Stimulated activated CD8-positive, alpha-beta memory T cell treated with anti-CD3 and anti-CD28 coated beads, Interleukin-15, amount 100 ng/mL, for 48 hours (primary cell): ENCODE data around the gene RPL35A.
A peak's percentile ranks its signal among the peaks of the same experiment; 100 is the strongest.
"Not testable (repeated sequence)": the region's sequence is repeated elsewhere in the genome, so short reads cannot be mapped to it uniquely, and the experiment has no call there.

Source experiments
- DNase-seq, 2 donors: peaks; one replicate each; pipeline ENCODE4 v3.0.0-alpha.2; 2020; ENCODE audit warnings: low read depth in 2 of 2

Gene RPL35A

DNA sequence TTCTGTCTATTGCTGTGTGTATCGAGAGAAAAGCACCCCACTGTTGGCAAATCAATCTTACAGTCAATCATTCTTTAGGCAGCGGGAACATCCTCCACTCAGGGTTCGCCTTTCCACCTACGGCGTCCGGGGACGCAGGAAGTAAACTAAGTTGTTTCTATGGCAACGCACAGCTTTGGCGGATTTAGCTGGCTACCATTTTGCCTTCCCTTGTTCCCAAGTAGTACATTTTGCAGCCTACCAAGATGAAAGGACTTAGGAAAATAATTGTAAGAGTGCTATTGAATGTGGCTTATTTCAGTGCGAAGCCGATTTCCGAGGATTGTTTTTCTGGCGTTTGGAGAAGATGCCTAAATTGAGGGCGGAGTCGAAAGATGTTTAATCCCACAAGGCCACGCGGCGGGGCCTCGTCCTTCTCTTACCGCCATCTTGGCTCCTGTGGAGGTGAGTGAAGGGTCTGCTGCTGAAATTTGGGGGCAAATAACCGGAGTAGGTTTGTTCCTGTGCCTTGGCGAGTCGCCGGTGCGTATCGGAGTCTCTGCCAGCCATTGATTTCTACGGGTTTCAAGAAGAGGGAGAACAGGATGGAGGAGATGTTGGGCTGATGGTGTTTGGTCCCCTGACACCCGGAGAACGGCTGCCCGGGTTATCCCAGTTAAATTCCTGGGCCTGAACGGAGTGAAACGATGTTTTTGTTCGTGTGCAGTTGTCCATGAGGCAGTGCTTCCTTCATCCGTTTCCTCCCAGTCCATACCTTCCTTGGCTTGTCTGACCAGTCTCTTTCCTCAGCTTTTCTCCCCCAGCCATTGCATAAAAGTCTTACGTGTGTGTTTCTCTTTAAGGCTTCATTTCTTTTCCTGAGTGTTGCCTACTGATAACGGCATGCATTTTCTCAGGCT, at the start of gene RPL35A:
Gene RPL35A, plus strand, starts transcription at position 413 of the 899 bp plus-strand sequence. CDS start 778 bp downstream, outside the sequence.
- DNase-seq = peak; percentile 67 to 71

DNA sequence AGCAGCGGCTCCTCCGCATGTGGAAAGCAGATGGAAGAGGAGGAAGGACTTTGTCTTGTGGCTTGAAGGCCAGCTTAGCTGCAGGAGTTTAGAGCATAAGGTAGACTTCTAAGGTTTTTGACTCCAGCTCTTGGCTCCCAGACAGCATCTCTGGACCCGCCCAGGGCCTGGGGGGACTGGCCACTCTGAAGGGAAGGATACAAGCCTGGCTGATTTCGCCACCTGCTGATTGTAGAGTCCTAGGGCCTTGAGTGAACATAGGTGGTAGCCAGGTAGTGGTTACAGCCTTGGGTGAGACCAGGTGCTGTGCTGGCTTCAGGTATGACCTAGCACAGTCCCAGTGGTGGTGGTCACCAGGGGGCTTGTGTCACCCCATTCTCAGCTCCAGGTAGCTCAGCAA, 48.4 kb upstream of the RPL35A start:
- no peak for DNase-seq

DNA sequence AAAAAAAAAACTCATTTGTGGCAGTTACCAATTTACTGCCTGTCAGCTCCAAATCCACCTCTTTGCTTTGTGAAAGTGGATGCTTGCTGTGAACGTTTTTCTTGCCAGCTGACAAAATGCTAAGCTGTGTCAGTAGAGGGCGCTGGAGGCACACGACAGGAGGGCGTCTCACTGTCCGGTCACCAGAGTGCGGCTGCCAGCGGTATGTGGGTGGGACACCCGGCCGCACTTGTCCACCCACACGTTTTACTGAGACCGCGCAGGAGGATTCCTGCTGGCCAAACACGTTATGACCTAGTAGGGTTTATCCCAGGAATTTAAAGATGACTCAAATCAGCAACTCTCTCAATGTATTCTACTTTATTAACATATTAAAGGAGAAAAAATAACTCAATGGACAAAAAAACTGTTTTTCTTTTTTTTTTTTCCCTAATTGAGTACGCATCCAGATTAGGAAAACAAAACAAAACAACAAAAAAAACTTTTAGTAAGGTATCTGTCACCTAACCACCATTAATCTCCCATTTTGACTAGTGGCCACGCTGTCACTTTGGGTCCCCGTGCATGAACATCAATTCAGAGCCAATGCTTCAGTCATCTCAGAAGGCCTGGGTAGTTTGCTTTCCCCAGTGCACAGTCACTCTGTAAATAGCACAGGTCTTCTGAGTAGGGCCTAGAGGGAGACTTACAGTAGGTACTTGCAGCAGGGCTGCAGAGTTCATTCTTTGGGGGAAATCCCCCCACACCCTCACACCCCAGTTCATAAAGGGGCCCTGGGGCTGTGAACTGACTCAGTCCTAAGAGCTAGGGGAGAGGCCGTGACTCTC, 43.8 kb upstream of the RPL35A start:
- peak; percentile 79 to 84 for DNase-seq

DNA sequence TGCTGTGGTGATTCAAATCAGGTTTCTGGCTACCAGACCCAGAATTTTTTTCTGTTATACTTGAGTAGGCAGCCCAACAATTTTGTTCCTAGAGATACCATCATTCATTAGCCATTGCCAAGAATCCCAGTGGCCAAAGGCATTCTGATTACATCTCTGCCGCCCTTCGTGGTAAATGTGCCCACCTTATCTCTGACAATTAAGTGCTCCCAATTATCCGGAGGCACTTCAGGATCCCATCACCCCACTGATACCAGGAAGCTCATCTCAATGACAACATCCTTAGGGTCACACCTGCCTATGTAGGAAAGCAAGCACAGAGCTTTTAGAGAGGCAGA, 43.2 kb upstream of the RPL35A start:
- no peak for DNase-seq

DNA sequence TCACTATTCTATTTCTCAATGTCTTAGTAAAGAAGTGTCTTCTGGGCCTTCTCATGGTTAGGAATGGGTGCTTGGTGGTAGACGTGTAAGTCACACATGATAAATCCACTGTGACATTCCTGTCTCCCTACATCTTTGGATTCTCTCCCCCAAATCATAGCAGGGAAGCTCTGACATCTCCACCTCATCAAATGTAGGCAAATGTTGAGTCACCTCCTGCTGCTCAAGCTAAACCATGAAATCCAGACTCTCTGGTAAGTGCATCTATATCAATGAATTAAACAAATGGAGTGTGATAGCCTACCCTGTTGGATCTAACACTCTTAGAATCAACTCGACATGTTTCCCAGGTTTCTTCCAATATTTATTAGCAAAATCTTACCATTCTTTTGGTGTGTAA, 42.8 kb upstream of the RPL35A start:
- no peak for DNase-seq

DNA sequence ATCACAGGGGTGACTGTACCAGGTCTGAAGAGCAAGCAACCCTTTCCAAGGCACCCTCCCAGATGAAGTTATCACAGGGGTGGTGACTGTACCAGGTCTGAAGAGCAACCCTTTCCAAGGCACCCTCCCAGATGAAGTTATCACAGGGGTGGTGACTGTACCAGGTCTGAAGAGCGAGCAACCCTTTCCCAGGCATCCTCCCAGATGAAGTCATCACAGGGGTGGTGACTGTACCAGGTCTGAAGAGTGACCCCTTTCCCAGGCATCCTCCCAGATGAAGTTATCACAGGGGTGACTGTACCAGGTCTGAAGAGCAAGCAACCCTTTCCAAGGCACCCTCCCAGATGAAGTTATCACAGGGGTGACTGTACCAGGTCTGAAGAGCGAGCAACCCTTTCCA, 41.4 kb upstream of the RPL35A start:
- not testable (repeated sequence) for DNase-seq

DNA sequence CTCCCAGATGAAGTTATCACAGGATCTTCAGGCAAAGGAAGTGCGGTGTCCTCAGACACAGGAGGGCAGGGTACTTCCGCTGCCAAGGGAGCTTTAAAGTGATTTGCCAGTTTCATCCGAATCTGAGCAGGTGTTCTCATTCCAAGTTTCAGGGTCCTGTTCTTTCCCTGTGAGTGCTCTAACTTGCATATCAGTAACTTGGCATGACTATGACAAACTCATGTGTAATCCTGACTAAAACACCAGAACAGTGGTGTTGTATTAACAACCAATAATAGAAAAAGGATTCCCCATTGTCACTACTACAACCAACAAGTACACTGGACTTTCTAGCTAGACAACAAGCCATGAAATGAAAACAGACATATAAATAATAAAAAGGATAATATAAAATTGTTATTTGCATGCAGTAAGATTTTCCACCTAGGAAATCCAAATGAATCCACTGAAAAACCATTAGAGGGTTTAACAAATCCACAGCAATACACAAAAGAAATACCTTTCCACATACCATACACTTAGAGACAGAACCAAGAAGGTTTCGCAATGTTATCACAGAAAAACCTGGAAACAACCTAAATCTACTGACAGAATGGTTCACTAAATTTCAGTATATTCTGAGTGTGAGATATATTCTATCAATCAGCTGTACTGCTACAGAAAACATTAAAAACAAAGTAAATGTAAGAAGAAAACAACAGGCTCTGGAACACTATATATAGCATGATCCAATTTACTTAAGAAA, 40.9 kb upstream of the RPL35A start:
- no peak for DNase-seq

DNA sequence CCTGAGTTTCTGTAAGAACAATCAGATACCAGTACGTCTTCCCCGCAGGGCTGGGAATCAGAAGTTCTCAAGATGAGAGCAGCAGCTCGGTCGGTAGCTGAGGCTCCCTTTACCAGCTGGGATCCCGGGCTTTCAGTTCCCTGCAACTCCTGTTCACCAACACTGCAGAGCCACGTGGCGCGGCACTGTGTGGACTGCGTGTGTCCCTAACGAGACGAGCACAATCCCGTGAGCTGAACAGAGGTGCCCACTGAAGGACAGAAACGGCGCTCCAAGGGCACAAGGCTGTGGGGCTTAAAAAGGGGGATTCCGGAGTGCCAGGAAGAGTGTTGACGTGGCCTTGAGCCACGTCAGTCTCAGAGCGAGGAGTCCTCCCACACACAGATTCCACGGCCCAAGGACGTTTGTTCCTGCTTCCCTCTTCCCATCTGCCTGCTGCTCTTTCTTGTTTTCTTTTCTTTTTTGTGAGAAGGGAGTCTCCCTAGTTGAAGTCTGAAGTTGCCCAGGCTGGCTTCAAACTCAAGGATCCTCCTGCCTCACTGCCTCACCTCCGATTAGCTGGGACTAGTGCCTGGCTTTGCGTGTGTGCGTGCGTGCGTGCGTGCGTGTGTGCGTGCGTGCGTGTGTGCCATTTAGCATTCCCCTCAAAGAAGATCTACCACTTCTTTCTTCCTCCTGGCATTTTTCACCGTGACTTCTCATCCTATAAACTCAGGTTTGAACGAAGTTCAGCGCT, 37.1 kb upstream of the RPL35A start:
- DNase-seq = no peak

DNA sequence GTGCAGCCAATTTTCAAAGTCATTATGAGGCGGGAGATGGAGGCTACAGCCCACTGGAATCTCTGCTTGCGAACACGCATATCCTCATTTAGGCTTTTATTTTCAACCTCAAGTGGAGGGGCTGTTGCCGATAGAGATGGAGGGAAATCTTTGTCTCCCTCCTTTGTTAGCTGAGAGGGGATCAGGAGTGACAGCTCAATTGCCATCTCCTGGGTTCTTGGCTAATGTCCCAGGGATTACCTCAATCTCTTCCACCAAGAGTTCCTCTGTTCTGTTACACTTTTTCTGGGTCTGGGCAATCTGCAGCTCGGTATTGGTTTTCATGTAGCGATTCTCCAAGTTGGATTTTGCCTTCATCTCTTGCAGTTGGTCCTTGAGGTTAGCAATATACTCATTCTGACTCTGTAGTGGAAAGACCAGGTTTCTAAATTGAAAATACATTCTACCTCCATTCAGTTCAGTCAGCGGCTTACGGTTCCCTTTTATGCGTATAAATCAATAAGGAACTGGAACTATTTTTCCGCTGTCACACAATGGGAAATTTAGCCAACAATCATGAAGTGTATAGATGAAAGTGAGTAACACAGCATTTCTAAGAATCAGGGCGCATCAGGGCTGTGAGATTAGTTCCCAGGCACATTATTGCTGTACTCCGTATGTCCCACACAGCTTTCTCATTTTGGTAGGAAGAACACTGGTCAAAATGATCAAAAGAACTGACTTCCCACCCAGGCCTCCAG, 36.2 kb upstream of the RPL35A start:
- no peak for DNase-seq

DNA sequence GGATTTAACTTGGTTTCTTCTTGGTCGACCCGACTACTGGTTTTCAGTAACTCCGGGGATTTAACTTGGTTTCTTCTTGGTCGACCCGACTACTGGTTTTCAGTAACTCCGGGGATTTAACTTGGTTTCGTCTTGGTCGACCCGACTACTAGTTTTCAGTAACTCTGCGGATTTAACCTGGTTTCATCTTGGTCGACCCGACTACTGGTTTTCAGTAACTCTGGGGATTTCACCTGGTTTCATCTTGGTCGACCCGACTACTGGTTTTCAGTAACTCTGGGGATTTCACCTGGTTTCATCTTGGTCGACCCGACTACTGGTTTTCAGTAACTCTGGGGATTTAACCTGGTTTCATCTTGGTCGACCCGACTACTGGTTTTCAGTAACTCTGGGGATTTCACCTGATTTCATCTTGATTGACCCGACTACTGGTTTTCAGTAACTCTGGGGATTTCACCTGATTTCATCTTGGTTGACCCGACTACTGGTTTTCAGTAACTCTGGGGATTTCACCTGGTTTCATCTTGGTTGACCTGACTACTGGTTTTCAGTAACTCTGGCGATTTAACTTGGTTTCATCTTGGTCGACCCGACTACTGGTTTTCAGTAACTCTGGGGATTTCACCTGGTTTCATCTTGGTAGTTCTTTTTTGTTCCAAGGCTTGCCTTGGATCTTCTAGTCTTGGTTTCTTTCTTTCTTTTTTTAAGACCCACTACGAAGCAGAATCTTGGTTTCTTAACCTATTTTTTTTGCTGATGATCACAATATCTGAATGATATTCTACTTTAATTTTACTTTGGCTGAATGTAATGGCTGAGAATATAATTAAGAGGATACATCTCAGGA, 28.3 kb upstream of the RPL35A start:
- not testable (repeated sequence) for DNase-seq

DNA sequence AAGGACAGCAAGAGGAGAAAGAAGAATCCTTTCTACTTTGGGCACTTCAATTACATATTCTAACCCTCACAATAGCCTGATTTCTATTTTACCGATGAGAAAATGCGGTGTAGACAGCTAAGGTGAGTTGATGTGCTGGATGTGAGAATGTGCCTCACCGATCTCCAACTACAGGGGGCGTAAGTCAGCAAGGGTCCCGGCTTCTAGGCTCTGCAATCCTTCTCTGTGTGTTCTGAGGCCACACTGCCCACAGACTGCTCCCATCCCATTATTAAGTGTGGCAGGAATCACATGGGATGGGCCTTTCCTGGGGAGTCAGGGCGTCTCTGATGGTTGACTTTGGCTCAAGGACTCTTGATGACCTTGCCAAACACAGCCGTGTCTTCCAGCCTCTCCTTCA, 23.6 kb upstream of the RPL35A start:
- no peak for DNase-seq

DNA sequence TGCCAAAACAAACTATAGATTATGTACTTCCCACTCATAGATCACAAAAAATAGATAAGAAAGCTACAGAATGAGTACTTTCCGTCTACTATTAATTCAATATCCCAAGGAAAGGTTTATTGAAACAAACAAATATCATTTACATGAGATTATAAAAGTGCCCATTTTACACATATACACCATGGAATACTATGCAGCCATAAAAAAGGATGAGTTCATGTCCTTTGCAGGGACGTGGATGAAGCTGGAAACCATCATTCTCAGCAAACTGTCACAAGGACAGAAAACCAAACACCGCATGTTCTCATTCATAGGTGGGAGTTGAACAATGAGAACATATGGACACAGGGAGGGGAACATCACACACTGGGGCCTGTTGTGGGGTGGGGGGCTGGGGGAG, 22.4 kb upstream of the RPL35A start:
- DNase-seq = not testable (repeated sequence)

DNA sequence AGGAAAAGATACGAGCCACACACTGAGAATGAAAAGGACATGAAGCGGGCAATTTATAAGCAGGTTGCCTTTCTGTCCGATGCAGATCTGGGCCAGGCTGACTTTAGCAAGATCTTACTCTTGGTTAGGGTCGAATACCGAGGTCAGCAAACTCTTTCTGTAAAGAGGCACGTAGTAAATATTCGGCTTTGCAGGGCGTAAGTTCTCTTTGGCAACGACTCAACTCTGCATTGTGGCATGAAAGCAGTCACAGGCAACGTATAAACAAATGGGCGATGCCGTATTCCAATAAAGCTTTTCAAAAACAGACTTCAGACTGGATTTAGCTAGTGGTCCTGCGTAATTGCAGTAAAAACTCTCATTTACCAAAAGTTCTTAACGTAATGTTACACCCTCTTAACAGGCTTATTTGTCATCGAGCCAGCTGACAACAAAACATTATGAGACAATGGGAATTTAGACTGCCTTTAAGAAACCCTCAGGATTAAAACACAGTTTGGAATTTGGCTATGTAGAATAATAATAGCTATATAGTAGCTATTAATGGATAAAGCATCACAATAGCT, 13.1 kb upstream of the RPL35A start:
- no peak for DNase-seq

DNA sequence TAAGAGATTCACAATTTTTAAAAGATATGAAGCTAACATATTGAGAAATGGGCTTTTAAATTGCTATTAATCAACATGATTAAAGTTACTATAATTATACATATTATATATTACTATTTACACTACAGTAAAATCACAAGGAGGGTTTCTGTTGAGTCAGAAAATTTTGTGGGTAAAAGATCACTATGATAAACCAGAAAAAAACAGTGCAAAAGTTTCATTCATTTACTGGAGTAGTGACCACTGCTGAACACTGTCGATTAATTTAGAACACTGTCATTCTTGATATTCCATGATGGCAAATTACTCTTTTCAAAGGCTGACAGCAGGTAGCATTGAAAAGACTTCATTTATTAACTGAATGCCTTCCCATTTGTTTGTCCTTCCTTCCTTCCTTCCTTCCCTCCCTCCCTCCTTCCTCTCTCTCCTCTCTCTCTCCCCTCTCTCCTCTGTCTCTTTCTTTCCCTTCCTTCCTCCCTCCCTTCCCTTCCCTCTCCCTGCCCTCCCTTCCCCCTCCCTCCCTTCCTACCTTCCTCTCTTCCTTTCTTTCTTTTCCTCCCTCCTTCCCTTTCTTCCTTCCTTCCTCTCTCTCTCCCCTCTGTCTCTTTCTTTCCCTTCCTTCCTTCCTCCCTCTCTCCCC, 9.1 kb upstream of the RPL35A start:
- no peak for DNase-seq

DNA sequence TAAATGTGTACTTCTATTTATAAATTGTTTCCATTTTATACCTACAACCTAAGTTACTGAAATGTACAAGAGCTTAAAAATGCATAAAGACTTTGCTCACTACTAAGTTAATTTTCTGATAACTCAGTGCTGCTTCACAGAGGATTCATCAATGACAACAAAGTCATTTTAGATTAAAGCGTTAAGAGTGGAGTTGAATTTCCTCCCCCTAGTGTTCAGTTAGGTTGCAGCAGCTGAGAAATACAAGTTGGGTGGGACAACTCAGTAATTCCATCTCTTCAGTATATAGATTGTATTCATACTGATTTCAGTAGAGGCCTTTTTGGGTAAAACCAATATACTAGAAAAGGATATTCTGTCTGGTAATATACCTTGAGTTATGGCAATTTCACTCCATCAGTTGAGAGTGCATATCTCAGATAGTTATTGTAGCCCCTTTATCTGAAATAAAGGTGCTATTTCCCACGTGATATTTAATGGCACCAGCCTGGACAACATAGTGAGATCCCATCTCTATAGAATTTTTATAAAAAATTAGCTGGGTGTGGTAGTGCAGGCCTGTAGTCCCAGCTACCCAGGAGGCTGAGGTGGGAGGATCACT, 6.9 kb upstream of the RPL35A start:
- DNase-seq = no peak

DNA sequence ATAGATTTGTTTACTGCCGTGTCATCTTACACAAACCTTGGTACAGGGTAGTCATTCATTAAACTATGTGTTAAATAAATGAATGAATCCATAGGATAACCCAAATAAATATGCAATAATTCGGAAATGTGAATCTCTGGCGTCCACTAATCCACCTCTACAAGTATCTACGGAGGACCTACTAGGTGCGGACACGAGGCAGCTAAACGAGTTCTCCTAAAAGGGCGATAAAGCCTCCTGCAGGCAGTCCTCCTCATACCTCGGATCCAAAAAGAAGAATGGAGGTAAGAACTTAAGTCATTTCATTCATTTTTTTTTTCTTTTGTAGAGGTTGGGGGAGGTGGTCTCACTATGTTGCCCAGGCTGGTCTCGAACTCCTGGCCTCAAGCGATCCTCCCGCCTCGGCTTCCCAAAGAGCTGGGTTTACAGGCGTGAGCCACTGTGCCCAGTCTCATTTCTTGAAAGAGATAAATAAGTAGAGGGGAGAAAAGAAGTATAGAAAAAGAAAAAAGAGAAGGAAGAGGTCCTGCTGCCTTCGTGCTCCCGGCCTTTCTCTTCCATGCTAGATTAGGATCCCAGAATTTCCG, 706 bp upstream of the RPL35A start:
- DNase-seq = no peak

DNA sequence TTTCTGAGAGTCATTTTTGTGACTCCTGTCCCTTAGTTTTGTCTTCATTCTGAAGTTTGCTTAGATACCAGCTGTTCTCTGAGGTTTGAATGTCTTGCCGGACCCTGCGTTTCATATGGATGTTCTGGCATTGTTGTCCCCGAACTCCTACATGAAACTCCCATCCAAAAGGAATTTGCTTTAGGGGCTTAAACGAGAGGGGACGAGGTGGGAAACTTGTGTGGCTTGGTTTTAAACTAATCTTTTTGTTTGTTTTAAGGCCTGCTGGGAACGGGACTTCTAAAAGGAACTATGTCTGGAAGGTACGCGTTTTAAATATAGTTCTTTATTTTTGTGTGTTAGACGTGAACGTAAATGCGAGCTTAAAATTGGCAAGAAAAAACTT, 679 bp downstream of the RPL35A start:
- no peak for DNase-seq

DNA sequence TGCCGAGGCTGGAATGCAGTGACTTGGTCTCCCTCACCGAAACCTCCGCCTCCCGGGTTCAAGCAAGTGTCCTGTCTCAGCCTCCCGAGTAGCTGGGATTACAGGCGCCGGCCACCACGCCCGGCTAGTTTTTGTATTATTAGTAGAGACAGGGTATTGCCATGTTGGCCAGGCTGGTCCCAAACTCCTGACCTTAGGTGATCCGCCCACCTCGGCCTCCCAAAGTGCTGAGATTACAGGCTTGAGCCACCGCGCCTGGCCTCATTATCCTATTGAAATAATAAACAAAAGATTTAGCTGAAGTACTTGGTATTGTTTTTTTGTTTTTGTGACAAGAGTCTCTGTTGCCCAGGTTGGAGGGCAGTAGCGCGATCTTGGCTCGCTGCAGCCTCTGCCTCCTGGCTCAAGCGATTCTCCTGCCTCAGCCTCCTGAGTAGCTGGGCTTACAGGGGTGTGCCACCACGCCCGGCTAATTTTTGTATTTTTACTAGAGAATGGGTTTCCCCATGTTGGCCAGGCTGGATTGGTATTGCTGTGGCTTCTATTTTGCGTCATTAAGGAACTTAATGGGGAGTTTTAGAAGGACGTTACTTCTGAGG, 1.5 kb downstream of the RPL35A start:
- DNase-seq = no peak
